ENCODE results near the gene SAPCD2.

DNA sequence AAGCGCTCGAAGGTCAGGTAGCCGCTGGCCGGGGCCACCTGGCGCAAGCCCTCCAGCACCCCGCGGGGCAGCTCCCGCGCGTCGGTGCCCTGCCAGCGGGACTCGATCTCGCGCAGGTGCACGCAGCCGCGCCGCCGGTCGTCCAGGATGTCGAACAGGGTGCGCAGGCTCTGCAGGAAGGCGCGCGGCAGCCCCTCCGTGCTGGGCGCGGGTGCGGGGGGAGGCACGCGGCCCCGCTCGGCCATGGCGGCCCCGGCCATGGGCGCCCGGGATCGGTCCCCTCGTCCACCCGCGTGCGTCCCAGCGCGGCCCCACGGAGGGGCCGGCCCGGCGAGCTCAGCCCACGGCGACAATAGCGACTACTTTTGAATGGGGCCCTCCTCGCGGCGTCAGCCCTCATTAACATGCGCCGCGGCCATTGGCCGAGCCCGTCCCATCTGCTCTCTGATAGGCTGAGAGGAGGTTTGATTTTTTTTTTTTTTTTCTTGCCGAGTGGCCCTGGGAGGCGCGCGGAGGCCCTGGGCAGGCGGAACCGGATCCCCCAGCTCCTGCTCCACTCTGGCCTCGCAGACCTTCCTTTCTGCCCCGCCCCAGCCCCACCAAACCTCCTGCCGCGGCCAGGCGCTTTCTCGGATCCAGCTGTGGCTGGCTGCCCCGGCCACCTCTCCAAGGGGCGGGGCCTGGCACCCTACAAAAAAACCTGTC lies at the start of gene SAPCD2:
- TF ChIP-seq, protein P1, sequence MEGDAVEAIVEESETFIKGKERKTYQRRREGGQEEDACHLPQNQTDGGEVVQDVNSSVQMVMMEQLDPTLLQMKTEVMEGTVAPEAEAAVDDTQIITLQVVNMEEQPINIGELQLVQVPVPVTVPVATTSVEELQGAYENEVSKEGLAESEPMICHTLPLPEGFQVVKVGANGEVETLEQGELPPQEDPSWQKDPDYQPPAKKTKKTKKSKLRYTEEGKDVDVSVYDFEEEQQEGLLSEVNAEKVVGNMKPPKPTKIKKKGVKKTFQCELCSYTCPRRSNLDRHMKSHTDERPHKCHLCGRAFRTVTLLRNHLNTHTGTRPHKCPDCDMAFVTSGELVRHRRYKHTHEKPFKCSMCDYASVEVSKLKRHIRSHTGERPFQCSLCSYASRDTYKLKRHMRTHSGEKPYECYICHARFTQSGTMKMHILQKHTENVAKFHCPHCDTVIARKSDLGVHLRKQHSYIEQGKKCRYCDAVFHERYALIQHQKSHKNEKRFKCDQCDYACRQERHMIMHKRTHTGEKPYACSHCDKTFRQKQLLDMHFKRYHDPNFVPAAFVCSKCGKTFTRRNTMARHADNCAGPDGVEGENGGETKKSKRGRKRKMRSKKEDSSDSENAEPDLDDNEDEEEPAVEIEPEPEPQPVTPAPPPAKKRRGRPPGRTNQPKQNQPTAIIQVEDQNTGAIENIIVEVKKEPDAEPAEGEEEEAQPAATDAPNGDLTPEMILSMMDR (optimal IDR thresholded peaks at IDR 0.05 in 1 of 3, IDR thresholded peaks at IDR 0.05 in 1 of 3, conservative IDR thresholded peaks at IDR 0.05 in 1 of 3; ENCODE audit: extremely low read depth in 1 of 3, insufficient read depth in 2 of 3, low read length in 3 of 3) = no peak
- TF ChIP-seq EZH2 (IDR thresholded peaks at IDR 0.05; ENCODE audit: low read length) = no peak
